GM23338 (cell line): Measurements from ENCODE around the gene BOD1L2. TPM values are rescaled to one million over a fixed set of nuclear protein-coding genes. Genes with fewer than 3 reads are reported as not detected.

ENCODE experiments used
- ATAC-seq: fragments of 200-7000 bp; cut with Tn5 transposase; 3 replicates; pipeline ENCODE4 v1.9.1; 2020
- DNase-seq: peaks from one replicate; pipeline ENCODE4 v3.0.0-alpha.2; 2015; ENCODE audit warnings: low spot score
- H2AFZ ChIP-seq: fragments of 200-600 bp; sonication (generic); 2 replicates; pipeline ENCODE4 v1.8.0; 2016; ENCODE audit warnings: antibody characterized with exemption, mild to moderate bottlenecking, moderate library complexity
- H3F3A ChIP-seq: fragments of 200-600 bp; sonication (generic); replicated peaks from 2 replicates; pipeline ENCODE4 v1.8.0; 2017; ENCODE audit warnings: antibody characterized with exemption, mixed run types, low read depth
- H3K27ac ChIP-seq: fragments of 200-600 bp; sonication (generic); 2 replicates; pipeline ENCODE4 v1.6.1; 2016; ENCODE audit warnings: low read depth
- H3K27me3 ChIP-seq: fragments of 200-600 bp; sonication (generic); 2 replicates; pipeline ENCODE4 v1.8.0; 2016; ENCODE audit warnings: mild to moderate bottlenecking, mixed run types, moderate library complexity; ENCODE audit not compliant: insufficient read depth
- H3K36me3 ChIP-seq: fragments of 200-600 bp; sonication (generic); 2 replicates; pipeline ENCODE4 v1.8.0; 2016; ENCODE audit warnings: mild to moderate bottlenecking; ENCODE audit not compliant: insufficient read depth
- H3K4me1 ChIP-seq: fragments of 200-600 bp; sonication (generic); 2 replicates; pipeline ENCODE4 v1.8.0; 2016; ENCODE audit warnings: mild to moderate bottlenecking, moderate library complexity; ENCODE audit not compliant: insufficient read depth
- H3K4me2 ChIP-seq: fragments of 200-600 bp; sonication (generic); 2 replicates; pipeline ENCODE4 v1.7.1; 2017; ENCODE audit warnings: mixed run types
- H3K4me3 ChIP-seq: fragments of 200-600 bp; sonication (generic); 2 replicates; pipeline ENCODE4 v1.6.1; 2016; ENCODE audit warnings: mixed run types
- H3K79me2 ChIP-seq: fragments of 200-600 bp; sonication (generic); replicated peaks from 2 replicates; pipeline ENCODE4 v1.8.0; 2017; ENCODE audit warnings: mild to moderate bottlenecking; ENCODE audit not compliant: insufficient read depth
- H3K9me2 ChIP-seq: fragments of 200-600 bp; sonication (generic); 2 replicates; pipeline ENCODE4 v1.8.0; 2017; ENCODE audit not compliant: insufficient read depth
- H4K20me1 ChIP-seq: fragments of 200-600 bp; sonication (generic); replicated peaks from 2 replicates; pipeline ENCODE4 v1.8.0; 2017; ENCODE audit warnings: mild to moderate bottlenecking; ENCODE audit not compliant: insufficient read depth
- H3K27ac Mint-ChIP-seq: 2 replicates; pipeline ENCODE4 v1.8.0; 2020; ENCODE audit warnings: inconsistent platforms, mild to moderate bottlenecking, moderate library complexity, mixed read lengths
- H3K27me3 Mint-ChIP-seq: 3 replicates; pipeline ENCODE4 v1.8.0; 2022; ENCODE audit warnings: low read depth, mild to moderate bottlenecking, moderate library complexity, mixed read lengths, inconsistent platforms; ENCODE audit not compliant: insufficient read depth, poor library complexity
- H3K36me3 Mint-ChIP-seq: 3 replicates; pipeline ENCODE4 v1.8.0; 2021; ENCODE audit warnings: low read depth, mild to moderate bottlenecking, inconsistent platforms, moderate library complexity, mixed read lengths
- H3K4me1 Mint-ChIP-seq: 3 replicates; pipeline ENCODE4 v1.8.0; 2020; ENCODE audit warnings: mild to moderate bottlenecking, inconsistent platforms, mixed read lengths
- H3K4me3 Mint-ChIP-seq: 3 replicates; pipeline ENCODE4 v1.8.0; 2021; ENCODE audit warnings: moderate library complexity, mild to moderate bottlenecking, inconsistent platforms, mixed read lengths
- H3K9me3 Mint-ChIP-seq: 3 replicates; pipeline ENCODE4 v1.8.0; 2020; ENCODE audit warnings: moderate library complexity, mild to moderate bottlenecking, inconsistent platforms, mixed read lengths
- CREB1 ChIP-seq: fragments of 250-450 bp; sonication (Bioruptor Pico); IDR thresholded peaks from 2 replicates; pipeline ENCODE4 v1.5.0; 2020; ENCODE audit warnings: low read depth, mild to moderate bottlenecking, moderate library complexity
- ETS1 ChIP-seq: IDR thresholded peaks from 2 replicates; pipeline ENCODE4 v1.6.1; 2016; ENCODE audit warnings: antibody characterized with exemption
- EZH2 ChIP-seq: fragments of 200-600 bp; sonication (generic); IDR thresholded peaks from one replicate; pipeline ENCODE4 v1.8.0; 2017; ENCODE audit warnings: antibody characterized with exemption, mild to moderate bottlenecking, low read depth; ENCODE audit not compliant: unreplicated experiment
- EZH2phosphoT487 ChIP-seq: fragments of 200-600 bp; sonication (generic); IDR thresholded peaks from one replicate; pipeline ENCODE4 v1.8.1; 2018; ENCODE audit warnings: antibody characterized with exemption; ENCODE audit not compliant: unreplicated experiment
- JUNB ChIP-seq: IDR thresholded peaks from one replicate; pipeline ENCODE4 v1.6.1; 2016; ENCODE audit warnings: antibody characterized with exemption; ENCODE audit not compliant: unreplicated experiment
- NANOG ChIP-seq: IDR thresholded peaks from 2 replicates; pipeline ENCODE4 v1.6.1; 2016; ENCODE audit warnings: antibody characterized with exemption, borderline replicate concordance
- POLR2AphosphoS5 ChIP-seq: IDR thresholded peaks from 2 replicates; pipeline ENCODE4 v1.6.1; 2016; ENCODE audit warnings: antibody characterized with exemption, low read depth
- REST ChIP-seq: IDR thresholded peaks from one replicate; pipeline ENCODE4 v1.6.1; 2018; ENCODE audit warnings: antibody characterized with exemption; ENCODE audit not compliant: unreplicated experiment
- STAT1 ChIP-seq: IDR thresholded peaks from one replicate; pipeline ENCODE4 v1.6.1; 2016; ENCODE audit warnings: antibody characterized with exemption; ENCODE audit not compliant: unreplicated experiment
- ZNF114 ChIP-seq: fragments of 250-450 bp; sonication (Bioruptor Pico); IDR thresholded peaks from 2 replicates; pipeline ENCODE4 v1.5.0; 2020; ENCODE audit warnings: mild to moderate bottlenecking, moderate library complexity
- ZNF331 ChIP-seq: fragments of 250-450 bp; sonication (Bioruptor Pico); IDR thresholded peaks from 2 replicates; pipeline ENCODE4 v1.5.0; 2020; ENCODE audit warnings: low read depth, mild to moderate bottlenecking, moderate library complexity
- ZNF462 ChIP-seq: fragments of 250-450 bp; sonication (Bioruptor Pico); IDR thresholded peaks from 2 replicates; pipeline ENCODE4 v1.5.0; 2020; ENCODE audit warnings: mild to moderate bottlenecking, moderate library complexity
- polyA plus RNA-seq: library from polyadenylated mRNA; unstranded; fragments of >200 nt; fragmentation: Nextera tagmentation; extraction: Ambion mirVana; gene quantifications from 2 replicates; pipeline ENCODE4 v1.2.1, GENCODE V29; 2016
- total RNA-seq: library from RNA; depleted of rRNA; stranded (reverse); fragments of >200 nt; shearing (Covaris generic); gene quantifications from 2 replicates; pipeline ENCODE4 v1.2.3, GENCODE V29; 2014
- TF ChIP-seq, protein P1 (sequence below), 2 experiments: fragments of 200-600 bp in 1 of 2; sonication (generic) in 1 of 2; conservative IDR thresholded peaks; 2 replicates each; pipeline versions ENCODE4 v1.5.1 to v1.6.1; 2016 to 2017; ENCODE audit warnings: antibody characterized with exemption in 2 of 2, low read depth in 2 of 2, mild to moderate bottlenecking in 2 of 2, moderate library complexity in 1 of 2

Gene BOD1L2
- total and polyA plus RNA-seq, 2 experiments from 2014 or later = 0.11 TPM; not detected in 1

- H3K4me1 Mint-ChIP-seq = no peaks in the 10 kb centered on the region
- H3K27me3 Mint-ChIP-seq = no peaks in the 10 kb centered on the region
- Histone ChIP-seq H2AFZ (no peak overlapping the region), H3F3A (no peaks in the 10 kb centered on the region), H3K4me1 (no peaks in the 10 kb centered on the region), H3K9me2 (no peaks in the 10 kb centered on the region), H3K79me2 (no peaks in the 10 kb centered on the region), H4K20me1 (no peaks in the 10 kb centered on the region), H3K27me3 (no peaks in the 10 kb centered on the region), H3K4me3 (no peak overlapping the region), H3K4me2 (no peak overlapping the region), H3K36me3 (no peaks in the 10 kb centered on the region), H3K27ac (no peak overlapping the region)
- no peaks in the 10 kb centered on the region for H3K36me3 Mint-ChIP-seq
- no peaks in the 10 kb centered on the region for H3K9me3 Mint-ChIP-seq
- ATAC-seq (no peak), DNase-seq (no peak)
- no peak overlapping the region for H3K4me3 Mint-ChIP-seq
- H3K27ac Mint-ChIP-seq = no peak overlapping the region
- TF ChIP-seq POLR2AphosphoS5 (no peak), STAT1 (no peak), ZNF114 (CRISPR knock-in tag) (no peak), NANOG (no peak), REST (no peak), ZNF331 (CRISPR knock-in tag) (no peak), ZNF462 (CRISPR knock-in tag) (no peak), ETS1 (no peak), CREB1 (no peak), EZH2phosphoT487 (no peak), JUNB (no peak), EZH2 (no peak)
- TF ChIP-seq, protein P1, sequence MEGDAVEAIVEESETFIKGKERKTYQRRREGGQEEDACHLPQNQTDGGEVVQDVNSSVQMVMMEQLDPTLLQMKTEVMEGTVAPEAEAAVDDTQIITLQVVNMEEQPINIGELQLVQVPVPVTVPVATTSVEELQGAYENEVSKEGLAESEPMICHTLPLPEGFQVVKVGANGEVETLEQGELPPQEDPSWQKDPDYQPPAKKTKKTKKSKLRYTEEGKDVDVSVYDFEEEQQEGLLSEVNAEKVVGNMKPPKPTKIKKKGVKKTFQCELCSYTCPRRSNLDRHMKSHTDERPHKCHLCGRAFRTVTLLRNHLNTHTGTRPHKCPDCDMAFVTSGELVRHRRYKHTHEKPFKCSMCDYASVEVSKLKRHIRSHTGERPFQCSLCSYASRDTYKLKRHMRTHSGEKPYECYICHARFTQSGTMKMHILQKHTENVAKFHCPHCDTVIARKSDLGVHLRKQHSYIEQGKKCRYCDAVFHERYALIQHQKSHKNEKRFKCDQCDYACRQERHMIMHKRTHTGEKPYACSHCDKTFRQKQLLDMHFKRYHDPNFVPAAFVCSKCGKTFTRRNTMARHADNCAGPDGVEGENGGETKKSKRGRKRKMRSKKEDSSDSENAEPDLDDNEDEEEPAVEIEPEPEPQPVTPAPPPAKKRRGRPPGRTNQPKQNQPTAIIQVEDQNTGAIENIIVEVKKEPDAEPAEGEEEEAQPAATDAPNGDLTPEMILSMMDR (conservative IDR thresholded peaks at IDR 0.05; ENCODE audit: low read depth in 2 of 2) = no peak
Observed at GRCh38 chr18:57197261-57197660, 50.4 kb downstream of the BOD1L2 start.
